ENCODE data around the gene LALBA.
"Not testable (repeated sequence)": the region's sequence is repeated elsewhere in the genome, so short reads cannot be mapped to it uniquely, and the experiment has no call there.

LALBA gene

GRCh38 chr12:48569946-48570345 lies at the start of gene LALBA:
LALBA (minus strand) TSS chr12:48570046; CDS start chr12:48570020, 26 bp downstream.
- no peak for DNase-seq

DNA sequence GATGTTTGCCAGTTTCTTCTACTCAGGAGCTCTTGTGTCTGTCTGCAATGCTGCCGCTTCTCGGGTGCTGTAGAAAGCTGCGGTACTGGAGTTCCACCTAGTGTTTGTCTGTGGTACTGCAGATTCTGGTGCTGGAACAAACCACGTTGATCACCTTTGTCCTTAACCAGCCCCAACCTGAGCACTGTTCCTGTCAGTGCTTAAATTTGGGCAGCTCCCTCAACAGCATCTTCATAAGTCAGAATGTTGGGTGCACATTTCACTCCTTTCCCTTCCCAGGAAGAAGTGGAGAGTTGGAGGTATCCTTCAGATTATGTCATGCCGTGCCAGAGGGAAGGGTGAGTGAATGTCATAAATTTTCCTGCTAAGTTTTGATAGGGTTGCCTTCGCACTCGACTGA lies 48.7 kb upstream of the LALBA start:
- DNase-seq = peak; percentile 34

GRCh38 chr12:48615681-48616080 lies 45.8 kb upstream of the LALBA start:
- DNase-seq = no peak

GRCh38 chr12:48613321-48613720 lies 43.5 kb upstream of the LALBA start:
- DNase-seq = no peak

GRCh38 chr12:48602192-48602989 lies 32.5 kb upstream of the LALBA start:
- no peak for DNase-seq

- no peak for DNase-seq
These were observed 31.3 kb upstream of the LALBA start for GRCh38 chr12:48601013-48601756.

GRCh38 chr12:48600552-48600951 lies 30.7 kb upstream of the LALBA start:
- DNase-seq = no peak

GRCh38 chr12:48592591-48593086 lies 22.8 kb upstream of the LALBA start:
- no peak for DNase-seq

GRCh38 chr12:48586361-48586760 lies 16.5 kb upstream of the LALBA start:
- DNase-seq = no peak

- DNase-seq = no peak
These were observed 13.9 kb upstream of the LALBA start for GRCh38 chr12:48583728-48584127.

GRCh38 chr12:48580831-48581230 lies 11.0 kb upstream of the LALBA start:
- DNase-seq = no peak

DNA sequence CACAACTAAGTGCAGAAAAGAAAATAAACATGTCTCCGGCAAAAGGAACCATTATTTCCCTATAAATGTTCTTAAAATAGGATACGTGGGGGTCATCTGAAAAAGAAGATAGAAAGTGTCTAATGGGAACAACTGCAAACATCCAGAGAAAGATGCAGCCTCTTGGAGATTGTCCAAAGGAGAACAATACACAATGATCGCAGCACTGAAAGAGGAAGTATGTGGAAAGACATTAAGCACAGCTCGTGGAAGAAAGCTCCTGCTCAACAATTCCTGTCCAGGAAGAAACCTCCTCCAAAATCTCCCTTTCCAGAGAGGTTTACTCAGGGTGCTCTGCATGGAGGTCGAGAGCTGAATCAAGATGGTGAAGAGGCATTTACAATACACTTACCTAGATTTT lies 2.5 kb upstream of the LALBA start:
- no peak for DNase-seq

- no peak for DNase-seq
These were observed 2.1 kb downstream of the LALBA start for GRCh38 chr12:48567731-48568130.

- DNase-seq = no peak
These were observed 11.9 kb downstream of the LALBA start for GRCh38 chr12:48557919-48558318.

DNA sequence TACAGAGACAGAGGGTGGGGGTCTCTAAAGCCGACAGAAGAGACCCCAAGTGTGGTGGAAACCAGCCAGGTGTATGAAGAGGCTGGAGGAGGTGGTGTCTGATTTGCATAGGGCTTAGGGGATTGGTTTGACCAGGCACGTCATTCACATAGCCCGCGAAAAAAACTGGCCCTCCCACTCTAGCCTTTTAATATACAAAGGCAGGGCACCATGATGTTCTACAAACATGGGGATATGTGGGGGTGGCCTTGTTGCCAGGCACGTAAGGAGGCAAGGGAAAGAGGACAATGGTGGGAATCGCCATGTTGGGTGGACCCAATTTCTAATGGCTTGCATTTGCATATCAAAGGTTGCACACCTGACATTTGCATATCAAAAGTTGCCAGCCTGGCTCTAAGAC lies 13.2 kb downstream of the LALBA start:
- no peak for DNase-seq

DNA sequence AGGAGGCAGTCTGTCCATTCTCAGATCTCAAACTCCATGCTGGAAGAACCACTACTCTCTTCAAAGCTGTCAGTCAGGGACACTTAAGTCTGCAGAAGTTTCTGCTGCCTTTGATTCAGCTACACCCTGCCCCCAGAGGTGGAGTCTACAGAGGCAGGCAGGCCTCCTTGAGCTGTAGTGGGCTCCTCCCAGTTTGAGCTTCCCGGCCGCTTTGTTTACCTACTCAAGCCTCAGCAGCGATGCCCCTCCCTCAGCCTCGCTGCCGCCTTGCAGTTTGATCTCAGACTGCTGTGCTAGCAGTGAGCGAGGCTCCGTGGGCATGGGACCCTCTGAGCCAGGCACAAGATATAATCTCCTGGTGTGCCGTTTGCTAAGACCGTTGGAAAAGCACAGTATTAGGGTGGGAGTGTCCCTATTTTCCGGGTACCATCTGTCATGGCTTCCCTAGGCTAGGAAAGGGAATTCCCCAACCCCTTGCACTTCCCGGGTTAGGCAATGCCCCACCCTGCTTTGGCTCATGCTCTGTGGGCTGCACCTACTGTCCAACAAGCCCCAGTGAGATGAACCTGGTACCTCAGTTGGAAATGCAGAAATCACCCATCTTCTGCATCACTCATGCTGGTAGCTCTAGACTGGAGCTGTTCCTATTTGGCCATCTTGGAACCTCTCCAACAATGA lies 16.0 kb downstream of the LALBA start:
- DNase-seq = not testable (repeated sequence)

DNA sequence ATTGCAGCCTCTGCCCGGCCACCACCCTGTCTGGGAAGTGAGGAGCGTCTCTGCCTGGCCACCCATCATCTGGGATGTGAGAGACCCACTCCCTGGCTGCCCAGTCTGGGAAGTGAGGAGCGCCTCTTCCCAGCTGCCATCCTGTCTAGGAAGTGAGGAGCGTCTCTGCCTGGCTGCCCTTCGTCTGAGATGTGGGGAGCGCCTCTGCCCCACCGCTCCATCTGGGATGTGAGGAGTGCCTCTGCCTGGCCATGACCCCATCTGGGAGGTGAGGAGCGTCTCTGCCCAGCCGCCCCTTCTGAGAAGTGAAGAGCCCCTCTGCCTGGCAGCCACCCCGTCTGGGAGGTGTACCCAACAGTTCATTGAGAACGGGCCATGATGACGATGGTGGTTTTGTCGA lies 18.2 kb downstream of the LALBA start:
- DNase-seq = not testable (repeated sequence)

DNA sequence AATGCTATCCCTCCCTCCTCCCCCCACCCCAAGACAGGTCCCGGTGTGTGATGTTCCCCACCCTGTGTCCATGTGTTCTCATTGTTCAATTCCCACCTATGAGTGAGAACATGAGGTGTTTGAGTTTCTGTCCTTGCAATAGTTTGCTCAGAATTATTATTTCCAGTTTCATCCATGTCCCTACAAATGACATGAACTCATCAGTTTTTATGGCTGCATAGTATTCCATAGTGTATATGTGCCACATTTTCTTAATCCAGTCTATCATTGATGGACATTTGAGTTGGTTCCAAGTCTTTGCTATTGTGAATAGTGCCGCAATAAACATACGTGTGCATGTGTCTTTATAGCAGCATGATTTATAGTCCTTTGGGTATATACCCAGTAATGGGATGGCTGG lies 22.8 kb downstream of the LALBA start:
- DNase-seq = not testable (repeated sequence)

GRCh38 chr12:48545833-48546469 lies 23.9 kb downstream of the LALBA start:
- DNase-seq = no peak

- DNase-seq = peak; percentile 34
These were observed 27.4 kb downstream of the LALBA start for GRCh38 chr12:48542300-48542928.

DNA sequence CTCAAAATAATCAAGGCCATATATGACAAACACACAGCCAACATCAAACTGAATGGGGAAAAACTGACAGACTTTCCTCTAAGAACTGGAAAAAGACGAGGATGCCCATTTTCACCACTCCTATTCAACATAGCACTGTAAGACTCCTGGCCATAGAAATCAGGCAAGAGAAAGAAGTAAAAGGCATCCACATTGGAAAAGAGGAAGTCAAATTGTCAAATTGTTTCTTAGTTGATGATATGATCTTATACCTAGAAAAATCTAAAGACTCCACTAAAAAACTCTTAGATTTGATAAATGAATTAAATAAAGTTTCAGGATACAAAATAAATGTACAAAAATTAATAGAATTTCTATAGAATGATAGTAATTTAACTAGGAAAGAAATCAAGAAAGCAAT lies 33.2 kb downstream of the LALBA start:
- DNase-seq = no peak

- DNase-seq = no peak
These were observed 37.2 kb downstream of the LALBA start for GRCh38 chr12:48532601-48533000.

Measured in kidney glomerular epithelial cell (primary cell).